ENCODE results near the gene AHCYL2. TPM values are rescaled to one million over a fixed set of nuclear protein-coding genes. Genes with fewer than 3 reads are reported as not detected.

The AHCYL2 gene
- total and polyA plus RNA-seq, 2 of the 8 experiments (the other 6 are each of a cell fraction or from before 2014, with no cell fraction given): 20.7 to 25.4 TPM

GRCh38 chr7:129434675-129435318, 210.0 kb downstream of the AHCYL2 start:
- Histone ChIP-seq H2AFZ (ENCODE audit: low read length) (0 out of 2 replicates have a peak overlapping the region, but pooled peaks have one; percentile 10), H2BK120ac (replicated peaks; ENCODE audit: low read depth, low read length) (no peak overlapping the region), H3K23ac (ENCODE audit: insufficient read length) (no peak overlapping the region), H4K8ac (ENCODE audit: extremely low read depth, insufficient read depth, low read length) (peak overlapping the region; percentile 59; the same call in 1 of the 2 replicates), H3K79me1 (ENCODE audit: low read depth, low read length) (no peaks in the 10 kb centered on the region), H3K23me2 (ENCODE audit: low read depth, low read length) (peaks cover 13% of the 10 kb centered on the region), H2BK15ac (ENCODE audit: low read length) (no peak overlapping the region), H4K91ac (replicated peaks; ENCODE audit: insufficient read length, low read length) (no peak overlapping the region), H3K27ac (ENCODE audit: low read depth, low read length) (no peak overlapping the region), H3K14ac (ENCODE audit: insufficient read length) (no peak overlapping the region), H2BK20ac (ENCODE audit: low read length) (no peak overlapping the region), H3K36me3 (ENCODE audit: control insufficient read depth in 2 of 4, insufficient read depth in 4 of 4, low read length in 3 of 4) (0 out of 8 replicates have a peak, but pooled peaks cover 0 to under 1% (median 0%) of the 10 kb centered on the region in 4 experiments), H3K9ac (replicated peaks in 1 of 4; ENCODE audit: extremely low read depth in 1 of 4, low read depth in 3 of 4, low read length in 3 of 4) (peak overlapping the region; percentile 62 to 96 (median 66); a peak in 6 of 7 replicates), H2BK12ac (ENCODE audit: low read depth, low read length) (no peak overlapping the region), H3K27me3 (replicated peaks in 1 of 4; ENCODE audit: control insufficient read depth in 3 of 4, extremely low read depth in 1 of 4, insufficient read depth in 3 of 4, low read length in 3 of 4) (peaks cover 0 to 9% (median 3%) of the 10 kb centered on the region in 4 experiments; a peak in 3 of 7 replicates), H2BK5ac (ENCODE audit: low read depth, low read length) (no peak overlapping the region), H3K56ac (replicated peaks; ENCODE audit: insufficient read length, low read depth, low read length) (no peak overlapping the region), H3K4me1 (replicated peaks in 1 of 4; ENCODE audit: control insufficient read depth in 3 of 4, insufficient read depth in 4 of 4, low read length in 3 of 4) (peaks cover 0 to 4% (median 2%) of the 10 kb centered on the region in 4 experiments; a peak in 3 of 7 replicates), H3K4me2 (ENCODE audit: insufficient read depth in 1 of 2, low read depth in 2 of 2, low read length in 2 of 2) (peak overlapping the region; percentile 86 to 91), H2AK5ac (ENCODE audit: low read depth, low read length) (no peak overlapping the region), H4K5ac (ENCODE audit: insufficient read length, low read depth, low read length) (no peak overlapping the region), H4K20me1 (replicated peaks in 1 of 2; ENCODE audit: control insufficient read depth in 1 of 2, insufficient read depth in 2 of 2, low read length in 2 of 2) (peaks cover 3 to 5% of the 10 kb centered on the region in 2 experiments), H3K4ac (replicated peaks; ENCODE audit: insufficient read length, low read depth, low read length) (no peak overlapping the region), H3K79me2 (ENCODE audit: control insufficient read depth in 1 of 2, insufficient read depth in 2 of 2, low read length in 2 of 2) (peaks cover 0 to 3% of the 10 kb centered on the region in 2 experiments; a peak in 1 of 4 replicates), H3K9me3 (ENCODE audit: insufficient read depth in 2 of 2, low read depth in 1 of 2, low read length in 1 of 2) (no peaks in the 10 kb centered on the region), H3K4me3 (ENCODE audit: extremely low read depth in 1 of 4, insufficient read depth in 2 of 4, low read depth in 3 of 4, low read length in 4 of 4) (peak overlapping the region; percentile 74 to 85 (median 76)), H3K18ac (ENCODE audit: extremely low read depth, low read length) (0 out of 2 replicates have a peak overlapping the region, but pooled peaks have one; percentile 36)
- FAIRE-seq (no peak), DNase-seq (ENCODE audit: low read depth in 1 of 2, low spot score in 2 of 2) (peak in 1 of 2 experiments; percentile 9)
- ChIA-PET POLR2A (ENCODE audit: partially characterized antibody) (interaction anchor here (0.6 to 3.9 kb wide), 20 partner anchors 9 to 465 kb away, joined by 3 to 18 read pairs (median 4); partner anchors contain the start of genes AHCYL2 and NRF1), CTCF (ENCODE audit: partially characterized antibody) (interaction anchor here (0.6 to 5.3 kb wide), 20 partner anchors 9 to 390 kb away, joined by 3 to 37 read pairs (median 3); no protein-coding TSS in a partner anchor)
- WGBS, 2 experiments (ENCODE audit: extremely low coverage in 1 of 2, insufficient coverage in 1 of 2, insufficient read length in 1 of 2, insufficient replicate concordance in 2 of 2, low coverage in 1 of 2, low lambda C conversion rate in 2 of 2, missing lambda C conversion rate in 1 of 2): 2% methylated on average over 43 of the region's 44 CpGs; no CpG with 5 or more reads in 1 of the 2 experiments
- TF ChIP-seq GTF2F1 (IDR thresholded peaks at IDR 0.05; ENCODE audit: borderline replicate concordance, low read depth, low read length): no peak
- TF ChIP-seq BRCA1 (IDR thresholded peaks at IDR 0.05; ENCODE audit: low read depth, low read length): no peak
- no peak for TF ChIP-seq SIN3A (conservative IDR thresholded peaks at IDR 0.05 in 1 of 2, IDR thresholded peaks at IDR 0.05 in 1 of 2; ENCODE audit: low read depth in 1 of 2, low read length in 2 of 2)
